Tibial nerve (tissue), 4 donors: ENCODE measurements around the gene ANKFN1. TPM values are rescaled to one million over a fixed set of nuclear protein-coding genes. Genes with fewer than 3 reads are reported as not detected.

Source experiments
- DNase-seq, 2 donors: peaks; one replicate each; pipeline ENCODE4 v3.0.0-alpha.2; 2019; ENCODE audit warnings: low spot score in 2 of 2
- H3K27ac ChIP-seq, 4 donors: fragments of 200-600 bp; sonication (generic) in 3 of 4; one replicate each; pipeline ENCODE4 v1.5.1; 2017 to 2019; ENCODE audit warnings: mild to moderate bottlenecking in 1 of 4
- H3K27me3 ChIP-seq, 2 donors: fragments of 200-600 bp; sonication (generic) in 1 of 2; one replicate each; pipeline versions ENCODE4 v1.5.1 to v1.6.0; 2017 to 2019
- H3K36me3 ChIP-seq, 3 donors: fragments of 200-600 bp; sonication (generic); one replicate each; pipeline ENCODE4 v1.5.1; 2018 to 2019
- H3K4me1 ChIP-seq, 4 donors: fragments of 200-600 bp; sonication (generic) in 3 of 4; one replicate each; pipeline ENCODE4 v1.5.1; 2017 to 2019
- H3K4me3 ChIP-seq, 4 donors: fragments of 200-600 bp; sonication (generic) in 3 of 4; one replicate each; pipeline ENCODE4 v1.5.1; 2017 to 2019; ENCODE audit warnings: mild to moderate bottlenecking in 1 of 4, moderate library complexity in 1 of 4
- H3K9me3 ChIP-seq, 4 donors: fragments of 200-600 bp; sonication (generic) in 3 of 4; one replicate each; pipeline ENCODE4 v1.5.1; 2017 to 2019
- EP300 ChIP-seq, 2 donors: sonication (generic); formaldehyde crosslinking; IDR thresholded peaks; one replicate each; pipeline ENCODE4 v1.6.1; 2017; ENCODE audit warnings: antibody characterized with exemption in 2 of 2, mild to moderate bottlenecking in 1 of 2
- POLR2A ChIP-seq, 2 donors: fragments of 450-650 bp; IDR thresholded peaks; one replicate each; pipeline ENCODE4 v1.6.1; 2017; ENCODE audit warnings: antibody characterized with exemption in 2 of 2, mild to moderate bottlenecking in 2 of 2, moderate library complexity in 2 of 2
- WGBS, 2 donors: methylation state at CpG; one replicate each; pipeline ENCODE4 v1.1.5; 2018; 5-methylcytosine and 5-hydroxymethylcytosine counted together
- total RNA-seq, 4 donors: library from RNA; depleted of rRNA; stranded (reverse); fragments of >200 nt; gene quantifications; one replicate each; pipeline ENCODE4 v1.1.0, GENCODE V29; 2016
- TF ChIP-seq, protein P1 (sequence below), 5 experiments: fragments of 200-600 bp in 3 of 5; fragments of 450-650 bp in 2 of 5; sonication (generic) in 3 of 5; IDR thresholded peaks; one replicate each; pipeline ENCODE4 v1.5.1; 2016 to 2019; ENCODE audit warnings: antibody characterized with exemption in 5 of 5, mild to moderate bottlenecking in 3 of 5, moderate library complexity in 2 of 5

ANKFN1 gene
- total RNA-seq, 4 donors from 2014 or later, result 0.63 to 6.5 (median 2.1) TPM; not detected in 1

DNA sequence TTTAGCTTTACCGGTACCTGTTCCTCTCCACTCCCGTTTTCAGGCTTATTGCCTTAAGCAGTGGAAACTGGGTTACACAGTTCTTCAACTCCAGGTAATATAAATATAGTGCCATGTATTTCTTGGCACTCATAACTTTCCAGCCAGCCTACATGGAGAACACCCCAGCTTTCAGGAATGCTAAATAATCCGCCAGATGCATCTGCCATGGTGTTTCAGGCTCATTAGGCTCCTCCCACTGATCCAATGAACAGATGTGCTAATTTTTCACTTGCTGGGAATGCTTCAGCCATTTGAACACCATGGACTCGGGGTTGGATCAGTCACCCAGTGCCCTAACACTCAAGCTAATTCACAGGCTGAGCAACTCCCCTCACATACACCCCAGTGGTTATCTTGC, 4.6 kb downstream of the ANKFN1 start:
- TF ChIP-seq, protein P1, sequence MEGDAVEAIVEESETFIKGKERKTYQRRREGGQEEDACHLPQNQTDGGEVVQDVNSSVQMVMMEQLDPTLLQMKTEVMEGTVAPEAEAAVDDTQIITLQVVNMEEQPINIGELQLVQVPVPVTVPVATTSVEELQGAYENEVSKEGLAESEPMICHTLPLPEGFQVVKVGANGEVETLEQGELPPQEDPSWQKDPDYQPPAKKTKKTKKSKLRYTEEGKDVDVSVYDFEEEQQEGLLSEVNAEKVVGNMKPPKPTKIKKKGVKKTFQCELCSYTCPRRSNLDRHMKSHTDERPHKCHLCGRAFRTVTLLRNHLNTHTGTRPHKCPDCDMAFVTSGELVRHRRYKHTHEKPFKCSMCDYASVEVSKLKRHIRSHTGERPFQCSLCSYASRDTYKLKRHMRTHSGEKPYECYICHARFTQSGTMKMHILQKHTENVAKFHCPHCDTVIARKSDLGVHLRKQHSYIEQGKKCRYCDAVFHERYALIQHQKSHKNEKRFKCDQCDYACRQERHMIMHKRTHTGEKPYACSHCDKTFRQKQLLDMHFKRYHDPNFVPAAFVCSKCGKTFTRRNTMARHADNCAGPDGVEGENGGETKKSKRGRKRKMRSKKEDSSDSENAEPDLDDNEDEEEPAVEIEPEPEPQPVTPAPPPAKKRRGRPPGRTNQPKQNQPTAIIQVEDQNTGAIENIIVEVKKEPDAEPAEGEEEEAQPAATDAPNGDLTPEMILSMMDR (IDR thresholded peaks at IDR 0.05), result no peak
- TF ChIP-seq POLR2A (IDR thresholded peaks at IDR 0.05) (no peak), EP300 (IDR thresholded peaks at IDR 0.05) (no peak)

DNA sequence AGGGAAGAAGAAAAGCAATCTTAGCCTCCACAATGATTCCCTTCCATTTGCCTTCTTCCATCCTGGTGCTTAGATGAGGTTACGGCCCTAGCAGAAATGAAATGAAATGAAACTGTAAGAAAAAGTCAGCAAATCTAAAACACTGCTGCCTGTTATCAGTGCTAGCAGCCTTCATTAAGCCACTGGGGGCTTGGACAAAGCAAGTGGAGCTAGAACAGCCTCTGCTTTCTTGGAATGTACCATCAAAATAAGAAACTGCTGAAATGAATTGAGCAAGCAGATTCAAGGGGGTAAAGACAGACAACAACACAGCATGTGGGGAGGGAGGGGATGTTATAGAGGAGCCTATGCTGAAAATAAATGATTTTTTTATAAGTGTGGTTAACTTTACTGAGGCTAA, 5.1 kb downstream of the ANKFN1 start:
- H3K9me3 ChIP-seq, result no peaks in the 10 kb centered on the region
- TF ChIP-seq EP300 (IDR thresholded peaks at IDR 0.05), result no peak
- no peak for TF ChIP-seq POLR2A (IDR thresholded peaks at IDR 0.05)
- TF ChIP-seq, protein P1 (IDR thresholded peaks at IDR 0.05), result no peak
- WGBS, 2 donors, result 57 to 81% methylated on average over 1 of the region's 1 CpG

More for the DNA sequence above, 4.6 kb downstream of the ANKFN1 start:
- Histone ChIP-seq H3K27me3 (no peaks in the 10 kb centered on the region), H3K9me3 (no peaks in the 10 kb centered on the region), H3K36me3 (no peaks in the 10 kb centered on the region), H3K27ac (no peak overlapping the region), H3K4me1 (no peaks in the 10 kb centered on the region), H3K4me3 (no peak overlapping the region)
- DNase-seq, result no peak
- 84 to 87% methylated on average over 4 of the region's 4 CpGs for WGBS, 2 donors

DNA sequence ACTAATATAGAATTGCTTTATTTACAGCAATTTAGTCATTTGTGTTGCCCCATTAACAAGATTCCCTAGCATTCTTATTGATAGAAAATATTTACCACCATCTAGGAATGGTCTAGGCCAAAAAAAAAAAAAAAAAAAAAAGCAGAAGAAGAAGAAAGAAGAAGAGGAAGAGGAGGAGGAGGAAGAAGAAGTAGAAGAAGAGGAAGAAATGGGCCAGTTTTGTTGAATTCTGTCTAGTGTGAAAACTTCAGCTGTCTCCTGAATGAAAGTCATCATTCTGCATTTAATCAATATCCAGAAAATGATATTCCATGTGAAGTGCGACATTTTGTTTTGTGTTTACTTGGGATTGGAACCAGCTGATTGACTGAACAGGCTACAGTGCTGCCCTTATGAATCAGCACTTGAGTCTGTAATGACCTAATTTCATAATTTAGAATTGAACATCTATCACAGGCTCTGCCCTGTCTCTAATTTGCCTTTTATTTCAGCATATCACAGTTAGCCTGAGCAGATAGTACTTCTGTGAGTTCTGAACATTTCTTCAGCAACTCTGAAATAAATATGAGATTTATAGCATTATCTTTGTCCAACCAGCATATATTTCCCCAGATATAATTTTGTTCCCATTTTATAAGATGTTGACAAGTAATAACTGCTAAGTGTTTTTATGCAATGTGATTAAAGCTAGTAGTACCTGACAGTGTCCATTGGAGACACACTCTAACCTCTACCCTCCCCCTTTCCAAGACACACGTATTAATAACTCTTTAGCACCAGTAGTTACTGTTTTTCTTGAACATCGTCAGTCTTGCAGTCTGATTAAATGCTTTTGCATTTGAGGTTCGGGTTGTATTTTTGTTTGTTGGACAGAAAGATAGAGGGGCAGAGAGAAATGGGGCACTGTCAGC, 5.9 kb downstream of the ANKFN1 start:
- no peak for TF ChIP-seq EP300 (IDR thresholded peaks at IDR 0.05)
- TF ChIP-seq POLR2A (IDR thresholded peaks at IDR 0.05), result no peak
- TF ChIP-seq, protein P1 (IDR thresholded peaks at IDR 0.05), result no peak
- H3K4me1 ChIP-seq, result no peaks in the 10 kb centered on the region
- H3K9me3 ChIP-seq, result no peaks in the 10 kb centered on the region
- no peak overlapping the region for H3K4me3 ChIP-seq
- no peaks in the 10 kb centered on the region for H3K36me3 ChIP-seq
- 46 to 56% methylated on average over 4 of the region's 4 CpGs for WGBS, 2 donors
- no peak for DNase-seq
- no peak overlapping the region for H3K27ac ChIP-seq
- H3K27me3 ChIP-seq, result no peaks in the 10 kb centered on the region

More for the DNA sequence above, 5.1 kb downstream of the ANKFN1 start:
- Histone ChIP-seq H3K4me3 (no peak overlapping the region), H3K4me1 (no peaks in the 10 kb centered on the region), H3K27ac (no peak overlapping the region), H3K27me3 (no peaks in the 10 kb centered on the region), H3K36me3 (no peaks in the 10 kb centered on the region)
- DNase-seq, result no peak

DNA sequence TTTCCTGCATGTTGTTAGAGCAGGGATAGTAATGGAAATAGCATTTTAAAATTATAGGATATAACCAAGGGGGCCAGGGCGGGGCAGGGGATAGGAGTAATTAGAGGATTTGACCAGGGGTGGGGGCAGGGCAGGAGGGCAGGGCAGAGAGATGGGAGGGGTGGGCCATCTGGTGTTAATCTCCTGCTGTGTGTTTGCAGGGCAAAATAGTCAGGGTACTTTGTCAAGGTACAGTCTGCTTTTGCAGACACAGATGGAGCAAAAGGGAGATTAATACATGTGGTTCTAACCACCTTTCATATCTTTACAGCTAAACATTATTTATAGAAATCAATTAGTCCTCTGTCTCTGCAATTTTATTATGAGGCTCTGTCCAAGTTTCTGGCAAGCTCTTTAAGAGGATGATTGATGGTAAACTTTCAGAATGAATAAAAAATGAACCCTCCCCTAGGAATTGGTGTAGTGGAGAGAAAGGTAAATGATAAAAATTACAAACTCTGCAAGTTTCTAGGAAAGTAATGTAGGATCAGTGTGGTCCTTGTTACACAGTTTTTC, 6.6 kb downstream of the ANKFN1 start:
- Histone ChIP-seq H3K4me3 (no peak overlapping the region), H3K27me3 (no peaks in the 10 kb centered on the region), H3K36me3 (no peaks in the 10 kb centered on the region), H3K4me1 (no peaks in the 10 kb centered on the region), H3K9me3 (no peaks in the 10 kb centered on the region), H3K27ac (no peak overlapping the region)
- whole genome bisulfite sequencing, 2 donors, result 24 to 52% methylated on average over 1 of the region's 1 CpG
- no peak for DNase-seq
- TF ChIP-seq POLR2A (IDR thresholded peaks at IDR 0.05) (no peak), EP300 (IDR thresholded peaks at IDR 0.05) (no peak)
- TF ChIP-seq, protein P1 (IDR thresholded peaks at IDR 0.05), result no peak

DNA sequence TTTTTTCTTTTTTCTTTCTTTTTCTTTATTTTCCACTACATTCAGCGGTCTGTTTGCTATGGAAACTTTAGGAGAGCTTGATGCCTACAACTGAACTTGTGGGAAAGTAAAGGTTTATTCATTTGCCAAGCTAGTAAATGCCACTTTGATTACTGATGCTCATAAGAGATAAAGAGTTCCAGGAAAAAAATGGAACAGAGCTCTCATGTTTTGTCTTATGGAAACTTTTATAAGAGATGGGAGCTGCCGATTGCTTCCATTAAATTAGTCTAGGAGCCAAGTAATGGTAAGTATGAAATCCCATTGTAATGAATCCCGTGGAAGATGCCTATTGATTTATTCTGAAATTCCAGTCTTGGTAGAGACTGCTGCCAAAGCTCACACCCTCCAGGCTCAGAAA, 7.1 kb downstream of the ANKFN1 start:
- H3K4me3 ChIP-seq, result no peak overlapping the region
- no peak for TF ChIP-seq POLR2A (IDR thresholded peaks at IDR 0.05)
- no peak for TF ChIP-seq EP300 (IDR thresholded peaks at IDR 0.05)
- no peak for DNase-seq
- H3K27ac ChIP-seq, result no peak overlapping the region
- no peaks in the 10 kb centered on the region for H3K9me3 ChIP-seq
- H3K36me3 ChIP-seq, result no peaks in the 10 kb centered on the region
- no peaks in the 10 kb centered on the region for H3K4me1 ChIP-seq
- WGBS, 2 donors, result 60 to 84% methylated on average over 3 of the region's 3 CpGs
- H3K27me3 ChIP-seq, result no peaks in the 10 kb centered on the region
